ENCODE measurements around the gene HOOK2. TPM values are rescaled to one million over a fixed set of nuclear protein-coding genes. Genes with fewer than 3 reads are reported as not detected.
A peak's percentile ranks its signal among the peaks of the same experiment; 100 is the strongest.

The HOOK2 gene
- total and polyA plus RNA-seq, 2 of the 13 experiments (the other 11 are each of a cell fraction or from before 2014, with no cell fraction given): 9.2 to 12.9 TPM

- TF ChIP-seq RBFOX2 (IDR thresholded peaks at IDR 0.05; ENCODE audit: low read depth, low read length) (peak; percentile 100), TMF1 (CRISPR knock-in tag; IDR thresholded peaks at IDR 0.05; ENCODE audit: low read depth) (peak; percentile 59; the same call in 1 of the 2 replicates), ZNF207 (IDR thresholded peaks at IDR 0.05; ENCODE audit: borderline replicate concordance) (no peak), NFYC (CRISPR knock-in tag; IDR thresholded peaks at IDR 0.05) (peak; percentile 86), ZNF225 (CRISPR knock-in tag; IDR thresholded peaks at IDR 0.05) (peak; percentile 47; the same call in 1 of the 2 replicates), NFATC3 (CRISPR knock-in tag; IDR thresholded peaks at IDR 0.05) (no peak), KLF11 (CRISPR knock-in tag; IDR thresholded peaks at IDR 0.05) (no peak), IRX3 (CRISPR knock-in tag; IDR thresholded peaks at IDR 0.05; ENCODE audit: borderline replicate concordance, low read depth) (no peak), FOXO1 (CRISPR knock-in tag; IDR thresholded peaks at IDR 0.05) (peak; percentile 98), STAT5B (CRISPR knock-in tag; IDR thresholded peaks at IDR 0.05) (peak; percentile 79; the same call in 1 of the 2 replicates), ZNF574 (CRISPR knock-in tag; IDR thresholded peaks at IDR 0.05) (peak; percentile 85), KLF13 (CRISPR knock-in tag; IDR thresholded peaks at IDR 0.05) (no peak), SP2 (CRISPR knock-in tag; IDR thresholded peaks at IDR 0.05) (no peak), ZKSCAN1 (IDR thresholded peaks at IDR 0.05; ENCODE audit: low read length) (no peak), SMYD3 (CRISPR knock-in tag; IDR thresholded peaks at IDR 0.05) (no peak), TSC22D2 (CRISPR knock-in tag; IDR thresholded peaks at IDR 0.05; ENCODE audit: borderline replicate concordance) (peak; percentile 95), KLF16 (CRISPR knock-in tag; IDR thresholded peaks at IDR 0.05) (peak in 1 of 2 experiments; percentile 97; a peak in 1 of 4 replicates), ZBTB7A (CRISPR knock-in tag; IDR thresholded peaks at IDR 0.05) (no peak; the same call in 1 of the 2 replicates), ASH2L (IDR thresholded peaks at IDR 0.05; ENCODE audit: insufficient read length, low read depth, low read length) (peak; percentile 30), ZNF362 (CRISPR knock-in tag; IDR thresholded peaks at IDR 0.05; ENCODE audit: borderline replicate concordance) (0 out of 2 replicates have a peak, but pooled peaks have one; percentile 21), BORCS8-MEF2B (CRISPR knock-in tag; IDR thresholded peaks at IDR 0.05) (peak; percentile 82), POLR2AphosphoS5 (IDR thresholded peaks at IDR 0.05; ENCODE audit: low read depth, low read length) (peak; percentile 100), ZNF18 (CRISPR knock-in tag; IDR thresholded peaks at IDR 0.05; ENCODE audit: insufficient replicate concordance) (no peak), HNRNPUL1 (IDR thresholded peaks at IDR 0.05; ENCODE audit: low read depth, low read length) (peak; percentile 79; the same call in 1 of the 2 replicates), ZNF652 (CRISPR knock-in tag; IDR thresholded peaks at IDR 0.05; ENCODE audit: borderline replicate concordance, low read depth) (no peak), FOSL2 (CRISPR knock-in tag; IDR thresholded peaks at IDR 0.05) (peak; percentile 79)
Observed at GRCh38 chr19:12791345-12792050, 16.1 kb upstream of the HOOK2 start, which contains the start of gene JUNB (continued).

Data from HepG2 (cell line).